ENCODE results near the gene TBX2. TPM values are rescaled to one million over a fixed set of nuclear protein-coding genes. Genes with fewer than 3 reads are reported as not detected.

The TBX2 gene
- total RNA-seq, 6 donors from 2014 or later, result 22.4 to 130 (median 92.7) TPM

DNA sequence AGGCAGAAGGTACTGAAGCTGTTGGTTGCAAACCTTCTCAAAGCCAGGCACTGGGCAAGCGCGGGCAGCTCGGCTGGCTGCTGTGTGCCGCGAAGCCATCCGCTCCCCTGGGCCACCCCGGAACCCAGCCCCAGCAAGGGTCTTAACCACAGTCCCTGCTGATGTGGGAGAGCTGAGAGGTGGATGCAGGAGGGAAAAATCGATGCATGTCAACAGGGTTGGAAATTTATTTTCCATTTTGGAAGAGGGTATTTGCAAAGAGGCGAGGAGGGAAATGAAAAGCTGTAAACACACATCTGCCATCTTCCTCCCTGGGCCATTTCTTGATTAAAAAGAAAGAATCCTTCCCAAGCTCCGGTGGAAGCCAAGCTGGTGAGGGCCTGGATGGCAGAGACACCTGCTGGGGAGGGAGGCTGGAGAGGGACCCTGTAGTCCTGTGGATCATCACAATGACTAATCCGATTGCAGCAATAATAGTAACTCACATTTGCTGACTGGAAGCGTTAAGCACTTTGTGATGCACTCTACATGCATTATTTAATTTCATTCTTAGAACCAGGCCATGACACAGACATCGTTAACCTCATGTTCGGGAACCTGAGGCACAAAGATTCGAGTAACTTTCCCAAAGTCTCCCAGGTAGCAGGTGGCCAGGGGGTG, 13.9 kb upstream of the TBX2 start:
- TF ChIP-seq CTCF (IDR thresholded peaks at IDR 0.05) (no peak), EP300 (IDR thresholded peaks at IDR 0.05) (no peak), POLR2AphosphoS5 (IDR thresholded peaks at IDR 0.05) (no peak), POLR2A (IDR thresholded peaks at IDR 0.05) (no peak)
- Histone ChIP-seq H3K4me1 (peaks cover 10 to 16% (median 12%) of the 10 kb centered on the region in 4 donors), H3K27ac (no peak overlapping the region), H3K9me3 (no peaks in the 10 kb centered on the region), H3K36me3 (no peaks in the 10 kb centered on the region), H3K27me3 (no peaks in the 10 kb centered on the region), H3K4me3 (no peak overlapping the region)
- no peak for ATAC-seq (ENCODE audit: low FRiP score in 2 of 2)
- DNase-seq, result no peak
- WGBS, 2 donors, result 92 to 94% methylated on average over 15 of the region's 15 CpGs

DNA sequence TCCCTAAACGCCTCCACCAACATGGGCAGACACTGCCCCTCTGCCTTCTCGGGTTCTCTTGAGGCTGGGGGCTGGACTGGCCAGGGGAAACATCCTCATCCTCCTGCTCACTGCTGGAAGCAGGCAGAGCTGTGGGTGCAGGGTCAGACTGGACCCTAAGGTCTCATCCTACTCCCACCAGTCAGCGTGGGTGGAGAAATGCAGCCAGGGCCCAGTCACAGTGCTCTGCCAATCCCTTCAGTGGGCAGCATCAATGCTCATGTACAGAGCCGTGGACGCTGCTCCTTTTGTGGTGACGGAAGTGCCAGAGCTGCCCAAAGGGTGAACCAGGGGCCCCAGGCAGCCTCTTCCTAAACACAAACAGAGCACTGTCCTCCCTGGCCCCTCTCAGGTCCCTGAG, 13.4 kb upstream of the TBX2 start:
- no peak for DNase-seq
- Histone ChIP-seq H3K9me3 (no peaks in the 10 kb centered on the region), H3K36me3 (no peaks in the 10 kb centered on the region), H3K27me3 (no peaks in the 10 kb centered on the region), H3K27ac (no peak overlapping the region), H3K4me3 (no peak overlapping the region), H3K4me1 (peaks cover 10 to 13% (median 12%) of the 10 kb centered on the region in 4 donors)
- ATAC-seq (ENCODE audit: low FRiP score in 2 of 2), result no peak
- 90 to 94% methylated on average over 5 to 6 of the region's 6 CpGs for WGBS, 2 donors
- TF ChIP-seq CTCF (IDR thresholded peaks at IDR 0.05) (no peak), EP300 (IDR thresholded peaks at IDR 0.05) (no peak), POLR2AphosphoS5 (IDR thresholded peaks at IDR 0.05) (no peak), POLR2A (IDR thresholded peaks at IDR 0.05) (no peak)

GRCh38 chr17:61387011-61387410, 12.6 kb upstream of the TBX2 start:
- no peaks in the 10 kb centered on the region for H3K9me3 ChIP-seq
- no peak overlapping the region for H3K4me3 ChIP-seq
- DNase-seq (no peak), ATAC-seq (ENCODE audit: low FRiP score in 2 of 2) (no peak)
- peaks cover 10 to 13% (median 12%) of the 10 kb centered on the region in 4 donors for H3K4me1 ChIP-seq
- H3K27me3 ChIP-seq, result no peaks in the 10 kb centered on the region
- WGBS, 2 donors, result 97 to 98% methylated on average over 7 to 8 of the region's 8 CpGs
- no peaks in the 10 kb centered on the region for H3K36me3 ChIP-seq
- TF ChIP-seq POLR2A (IDR thresholded peaks at IDR 0.05) (no peak), CTCF (IDR thresholded peaks at IDR 0.05) (no peak), EP300 (IDR thresholded peaks at IDR 0.05) (no peak), POLR2AphosphoS5 (IDR thresholded peaks at IDR 0.05) (no peak)
- H3K27ac ChIP-seq, result no peak overlapping the region

DNA sequence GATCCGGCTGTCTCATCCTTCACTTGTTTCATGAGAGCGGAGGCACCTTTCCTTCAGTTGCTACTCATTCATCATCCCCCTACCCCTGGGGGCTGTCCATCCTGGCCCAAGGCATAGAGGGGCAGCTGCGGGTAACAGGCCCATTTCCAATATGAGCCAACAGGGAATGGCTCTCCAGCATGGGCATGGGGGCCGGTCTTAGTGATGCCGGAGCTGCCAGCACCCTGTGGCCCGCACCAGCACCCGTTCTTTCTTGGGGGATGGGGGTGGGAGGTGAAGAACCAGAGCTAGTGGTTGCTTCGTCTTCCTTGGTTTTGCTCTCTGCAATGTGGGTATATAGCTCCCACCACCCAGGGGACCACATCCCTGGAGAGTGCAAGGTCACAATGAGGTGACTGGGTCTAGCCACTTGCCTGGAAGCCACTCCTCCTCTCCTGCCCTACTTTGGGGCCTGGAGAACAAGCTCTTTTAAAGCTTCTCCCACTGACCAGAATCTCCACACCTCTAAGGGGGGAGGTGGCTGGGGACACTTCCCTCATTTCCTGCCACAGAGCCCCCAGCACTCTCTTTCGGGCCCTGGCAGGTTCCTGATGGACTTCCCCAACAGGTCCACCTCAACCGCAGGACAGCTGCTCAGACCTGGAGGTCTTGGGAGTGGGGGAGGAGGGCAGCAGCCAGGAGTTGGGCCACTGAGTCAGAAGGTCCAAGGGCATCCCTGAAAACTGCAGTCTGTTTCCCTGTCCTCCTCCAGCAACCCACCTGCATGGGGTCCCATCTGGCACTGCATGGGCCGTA, 11.9 kb upstream of the TBX2 start:
- H3K4me3 ChIP-seq, result no peak overlapping the region
- TF ChIP-seq CTCF (IDR thresholded peaks at IDR 0.05) (no peak), EP300 (IDR thresholded peaks at IDR 0.05) (no peak), POLR2AphosphoS5 (IDR thresholded peaks at IDR 0.05) (no peak), POLR2A (IDR thresholded peaks at IDR 0.05) (no peak)
- H3K9me3 ChIP-seq, result no peaks in the 10 kb centered on the region
- peaks cover 10 to 13% (median 12%) of the 10 kb centered on the region in 4 donors for H3K4me1 ChIP-seq
- 93 to 96% methylated on average over 11 of the region's 11 CpGs for WGBS, 2 donors
- peaks cover 0 to 4% (median 0%) of the 10 kb centered on the region in 4 donors for H3K36me3 ChIP-seq
- DNase-seq (no peak), ATAC-seq (ENCODE audit: low FRiP score in 2 of 2) (no peak)
- no peaks in the 10 kb centered on the region for H3K27me3 ChIP-seq
- no peak overlapping the region for H3K27ac ChIP-seq
